K562 (cell line): ENCODE measurements around the gene C16orf95. TPM values are rescaled to one million over a fixed set of nuclear protein-coding genes. Genes with fewer than 3 reads are reported as not detected.

Source experiments
- ATAC-seq: fragments of 200-7000 bp; cut with Tn5 transposase; 3 replicates; pipeline ENCODE4 v1.9.1; 2020; ENCODE audit warnings: moderate library complexity
- BruUV-seq: library from RNA; stranded (reverse); fragments of 400-500 nt; replicated peaks from 2 replicates; lab custom pipeline; 2021; lab: Mats Ljungman, UMichigan
- CTCF ChIA-PET: fragments of 300-600 bp; formaldehyde crosslinking; extraction: SDS; loops from one replicate; lab custom pipeline; 2021; ENCODE audit warnings: low intra/inter-chr PET ratio; lab: Yijun Ruan, JAX
- POLR2A ChIA-PET: fragments of 300-600, 350-650 bp; sonication (Branson Sonifier 250); formaldehyde crosslinking; extraction: SDS; loops from one replicate; lab custom pipeline; 2021; ENCODE audit warnings: antibody characterized with exemption, inconsistent platforms; lab: Yijun Ruan, JAX
- DNase-seq, 4 experiments: peaks; one replicate each; pipeline versions ENCODE4 v3.0.0 to v3.0.0-alpha.2; 2011 to 2018; ENCODE audit warnings: low spot score in 3 of 4, mixed read lengths in 3 of 4; ENCODE audit errors: extremely low read depth in 1 of 4
- FAIRE-seq: peaks from 2 replicates; lab custom pipeline; 2011; peaks lifted over from hg19 to GRCh38; lab: Jason Lieb, UNC
- H2AFZ ChIP-seq: 2 replicates; pipeline ENCODE4 v1.6.0; 2011; ENCODE audit warnings: low read depth, low read length, control low read depth, inconsistent platforms
- H3K27ac ChIP-seq: fragments of 200-600 bp; 3 replicates; pipeline ENCODE4 v1.8.0; 2011; ENCODE audit warnings: low read depth, mild to moderate bottlenecking, control low read depth, inconsistent platforms, low read length, moderate library complexity, mixed read lengths; ENCODE audit errors: extremely low read depth
- H3K27me3 ChIP-seq, 2 experiments: fragments of 300-600 bp in 1 of 2; 2 replicates in 1 of 2; 3 replicates in 1 of 2; pipeline versions ENCODE4 v1.6.0 to v1.8.0; 2011; ENCODE audit warnings: inconsistent platforms in 2 of 2, low read length in 2 of 2, mild to moderate bottlenecking in 1 of 2, mixed read lengths in 1 of 2, moderate library complexity in 1 of 2; ENCODE audit not compliant: control insufficient read depth in 2 of 2, insufficient read depth in 2 of 2
- H3K36me3 ChIP-seq: fragments of 300-600 bp; 3 replicates; pipeline ENCODE4 v1.8.0; 2011; ENCODE audit warnings: mild to moderate bottlenecking, low read length, inconsistent platforms; ENCODE audit not compliant: control insufficient read depth, insufficient read depth
- H3K4me1 ChIP-seq, 2 experiments: fragments of 200-600 bp in 1 of 2; replicated peaks in 1 of 2; 2 replicates in 1 of 2; 3 replicates in 1 of 2; pipeline versions ENCODE4 v1.5.1 to v1.8.0; 2011; ENCODE audit warnings: inconsistent platforms in 2 of 2, low read length in 2 of 2, mild to moderate bottlenecking in 1 of 2, mixed read lengths in 1 of 2, moderate library complexity in 1 of 2; ENCODE audit not compliant: control insufficient read depth in 2 of 2, insufficient read depth in 2 of 2
- H3K4me2 ChIP-seq: 2 replicates; pipeline ENCODE4 v1.6.1; 2011; ENCODE audit warnings: low read length, control low read depth, inconsistent platforms, mixed read lengths; ENCODE audit not compliant: insufficient read depth
- H3K4me3 ChIP-seq: fragments of 200-600 bp; sonication (generic), shearing (Covaris generic); 2 replicates; pipeline ENCODE4 v1.5.1; 2016; ENCODE audit warnings: control low read depth, inconsistent platforms
- H3K79me2 ChIP-seq: fragments of 200-600 bp; 3 replicates; pipeline ENCODE4 v1.8.0; 2011; ENCODE audit warnings: low read length, inconsistent platforms; ENCODE audit not compliant: control insufficient read depth, insufficient read depth
- H3K9ac ChIP-seq, 2 experiments: 2 replicates each; pipeline versions ENCODE4 v1.6.0 to v1.6.1; 2011; ENCODE audit warnings: low read depth in 2 of 2, low read length in 2 of 2, control low read depth in 1 of 2, inconsistent platforms in 1 of 2, mild to moderate bottlenecking in 1 of 2, mixed read lengths in 1 of 2; ENCODE audit not compliant: insufficient read depth in 1 of 2
- H3K9me1 ChIP-seq: one replicate; pipeline ENCODE4 v1.6.0; 2011; ENCODE audit warnings: inconsistent platforms, mild to moderate bottlenecking, low read length, moderate library complexity; ENCODE audit not compliant: control insufficient read depth, insufficient read depth
- H3K9me3 ChIP-seq: replicated peaks from 2 replicates; pipeline ENCODE4 v1.5.1; 2011; ENCODE audit warnings: low read depth, low read length, inconsistent platforms; ENCODE audit not compliant: control insufficient read depth, insufficient read depth
- H4K20me1 ChIP-seq: replicated peaks from 2 replicates; pipeline ENCODE4 v1.6.1; 2011; ENCODE audit warnings: low read length, inconsistent platforms, mixed read lengths; ENCODE audit not compliant: control insufficient read depth, insufficient read depth
- ATF2 ChIP-seq: sonication (generic); formaldehyde crosslinking; IDR thresholded peaks from 2 replicates; pipeline ENCODE4 v1.8.1; 2022; ENCODE audit warnings: missing genetic modification reagents
- HCFC1 ChIP-seq: IDR thresholded peaks from 2 replicates; pipeline ENCODE4 v1.6.1; 2012; ENCODE audit warnings: low read depth, low read length, improper control_type of control experiment
- POLR2AphosphoS5 ChIP-seq: IDR thresholded peaks from 2 replicates; pipeline ENCODE4 v1.6.1; 2011; ENCODE audit warnings: mild to moderate bottlenecking, low read depth, low read length, moderate library complexity; ENCODE audit not compliant: control insufficient read depth, insufficient read depth
- PRMT5 ChIP-seq: sonication (generic); formaldehyde crosslinking; IDR thresholded peaks from 2 replicates; pipeline ENCODE4 v1.5.0; 2020; ENCODE audit warnings: missing genetic modification reagents
- ZNF146 ChIP-seq: IDR thresholded peaks from one replicate; pipeline ENCODE4 v1.6.1; 2018; ENCODE audit warnings: missing compliant biosample characterization; ENCODE audit not compliant: unreplicated experiment
- ZNF311 ChIP-seq: fragments of 250-450 bp; sonication (Bioruptor Pico); IDR thresholded peaks from 2 replicates; pipeline ENCODE4 v1.4.0; 2020; ENCODE audit warnings: mild to moderate bottlenecking, moderate library complexity
- ZNF444 ChIP-seq: fragments of 250-450 bp; sonication (Bioruptor Pico); IDR thresholded peaks from 2 replicates; pipeline ENCODE4 v1.4.0; 2020; ENCODE audit warnings: mild to moderate bottlenecking, moderate library complexity
- WGBS: fragments of 100-300 bp; shearing (Covaris generic); methylation state at CpG from one replicate; pipeline ENCODE4 v1.1.6; 2016; ENCODE audit warnings: low coverage, mixed read lengths; ENCODE audit not compliant: insufficient coverage; ENCODE audit errors: missing lambda C conversion rate; 5-methylcytosine and 5-hydroxymethylcytosine counted together
- in situ Hi-C: fragments of 300-500 bp; cut with MboI; formaldehyde crosslinking; loops from 4 replicates; pipeline ENCODE4 v1.15.0; 2018; ENCODE audit warnings: inconsistent platforms, mixed read lengths
- intact Hi-C: fragments of 100-400 bp; cut with micrococcal nuclease; formaldehyde crosslinking; loops from 2 replicates; pipeline ENCODE4 v1.14.2; 2022
- polyA plus RNA-seq, 8 experiments: library from polyadenylated mRNA; depleted of rRNA in 4 of 8; stranded (reverse) in 5 of 8; unstranded in 3 of 8; fragments of >200 nt; fragmentation: Nextera tagmentation in 2 of 8; fragmentation: Illumina TruSeq in 1 of 8; extraction: Ambion mirVana in 2 of 8; extraction: Trizol in 1 of 8; gene quantifications; 2 replicates each; pipeline versions ENCODE4 v1.2.1 to v1.2.3, GENCODE V29; 2011 to 2014; ENCODE audit warnings: inconsistent platforms in 1 of 8, missing spikeins in 1 of 8
- total RNA-seq, 7 experiments: library from RNA; depleted of rRNA in 6 of 7; stranded (reverse); fragments of >200 nt in 6 of 7; fragmentation: Illumina TruSeq in 2 of 7; extraction: Trizol in 2 of 7; gene quantifications; 2 replicates each; pipeline versions ENCODE4 v1.2.1 to v1.2.3, GENCODE V29; 2011 to 2021; ENCODE audit warnings: low replicate concordance in 1 of 7

The C16orf95 gene
- total and polyA plus RNA-seq, 9 of the 15 experiments (the other 6 are each of a cell fraction or from before 2014, with no cell fraction given) = 6.5 to 20.5 (median 9.4) TPM

- no peak for TF ChIP-seq ATF2 (CRISPR knock-in tag)
- TF ChIP-seq ZNF444 (CRISPR knock-in tag) = no peak
- TF ChIP-seq PRMT5 (CRISPR knock-in tag) = no peak
- TF ChIP-seq HCFC1 = no peak
- no peak for TF ChIP-seq POLR2AphosphoS5
- no peak for TF ChIP-seq ZNF146
- no peak for TF ChIP-seq ZNF311 (CRISPR knock-in tag)
Observed at GRCh38 chr16:87342978-87343752, 26.0 kb upstream of the C16orf95 start.

More at GRCh38 chr16:87342978-87343752, 26.0 kb upstream of the C16orf95 start:
- H3K9me1 ChIP-seq = peaks cover 2% of the 10 kb centered on the region
- H3K9me3 ChIP-seq = no peaks in the 10 kb centered on the region
- peaks cover 1% of the 10 kb centered on the region; the same call in 2 of the 3 replicates for H3K79me2 ChIP-seq
- H3K4me3 ChIP-seq = no peak overlapping the region
- in situ Hi-C loops (no loop called here), intact Hi-C loops (no loop called here)
- no TSS peak for BruUV-seq
- no peak overlapping the region for H3K27ac ChIP-seq
- H2AFZ ChIP-seq = no peak overlapping the region
- POLR2A ChIA-PET = interaction anchor here (0.9 kb wide), 1 partner anchor 51 kb away, joined by 3 read pairs; no protein-coding TSS in a partner anchor
- H4K20me1 ChIP-seq = peaks cover 4% of the 10 kb centered on the region
- DNase-seq (no peak), ATAC-seq (no peak), FAIRE-seq (no peak)
- no peak overlapping the region for H3K4me2 ChIP-seq
- 89% methylated on average over 24 of the region's 26 CpGs for WGBS
- no peak overlapping the region; a peak in 1 of 4 replicates for H3K9ac ChIP-seq
- CTCF ChIA-PET = no interaction called here
- H3K4me1 ChIP-seq = peaks cover 0 to 26% of the 10 kb centered on the region in 2 experiments; a peak in 1 of 5 replicates
- no peaks in the 10 kb centered on the region for H3K27me3 ChIP-seq
- H3K36me3 ChIP-seq = peaks cover 77% of the 10 kb centered on the region; the same call in 2 of the 3 replicates
